ENCODE results near the gene RNLS. TPM values are rescaled to one million over a fixed set of nuclear protein-coding genes. Genes with fewer than 3 reads are reported as not detected.
A peak's percentile ranks its signal among the peaks of the same experiment; 100 is the strongest.

Gene RNLS
- total RNA-seq, 1 donor from 2014 or later, result 12.1 TPM

DNA sequence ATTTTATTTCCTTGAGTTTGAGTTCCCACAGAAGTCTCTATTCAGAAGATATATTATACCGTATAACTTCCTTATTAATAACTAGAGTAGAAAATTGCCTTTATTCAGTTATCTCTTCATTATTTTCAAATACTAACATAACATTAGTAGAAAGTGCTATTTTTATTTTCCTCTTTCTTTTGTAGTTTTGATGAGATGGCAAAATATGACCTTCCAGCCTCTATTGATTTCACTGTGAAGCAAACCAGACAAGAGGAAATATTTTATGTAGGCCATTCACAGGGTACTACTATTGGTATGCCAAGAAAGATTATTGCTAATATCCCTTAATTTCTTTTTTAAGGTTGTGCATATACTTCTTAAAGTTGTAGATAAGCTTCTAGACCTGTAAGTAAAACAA, 11.4 kb upstream of the RNLS start:
- no peak for TF ChIP-seq CTCF (IDR thresholded peaks at IDR 0.05)
- Histone ChIP-seq H3K9me3 (no peaks in the 10 kb centered on the region), H3K27ac (no peak overlapping the region), H3K27me3 (no peaks in the 10 kb centered on the region), H3K36me3 (no peaks in the 10 kb centered on the region), H3K4me3 (no peak overlapping the region), H3K4me1 (no peaks in the 10 kb centered on the region)
- intact Hi-C loops (cut with DNase I), result no loop called here
- no peak for DNase-seq (ENCODE audit: low spot score in 2 of 2)

- Histone ChIP-seq H3K27me3 (no peaks in the 10 kb centered on the region), H3K9me3 (no peaks in the 10 kb centered on the region), H3K4me3 (no peak overlapping the region), H3K36me3 (no peaks in the 10 kb centered on the region), H3K27ac (no peak overlapping the region), H3K4me1 (no peaks in the 10 kb centered on the region)
- intact Hi-C loops (cut with DNase I), result no loop called here
- DNase-seq (ENCODE audit: low spot score in 2 of 2), result no peak
- TF ChIP-seq CTCF (IDR thresholded peaks at IDR 0.05), result no peak
These were observed 9.8 kb upstream of the RNLS start for GRCh38 chr10:88592906-88593305.

DNA sequence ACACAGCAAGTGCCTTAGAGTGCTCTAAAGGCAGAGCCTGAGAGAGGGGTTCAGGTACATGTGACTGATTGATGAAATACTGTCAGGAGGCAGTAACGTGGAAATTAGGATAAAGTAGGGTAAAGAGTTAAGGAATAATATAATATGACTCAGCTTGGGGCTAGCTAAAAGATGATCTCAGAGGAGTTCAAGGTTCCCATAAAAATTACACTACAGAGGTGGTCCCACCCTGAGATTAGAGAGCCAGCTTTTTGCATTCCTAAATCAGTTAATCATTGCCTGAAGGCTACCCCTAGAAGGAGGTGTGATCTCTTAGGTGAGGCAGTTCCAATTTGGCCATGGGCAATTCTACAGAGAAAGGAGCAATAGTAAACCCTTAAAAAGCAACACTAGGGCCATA, 9.3 kb upstream of the RNLS start:
- no peaks in the 10 kb centered on the region for H3K36me3 ChIP-seq
- no peak for DNase-seq (ENCODE audit: low spot score in 2 of 2)
- no peaks in the 10 kb centered on the region for H3K27me3 ChIP-seq
- no peak overlapping the region for H3K4me3 ChIP-seq
- TF ChIP-seq CTCF (IDR thresholded peaks at IDR 0.05), result no peak
- no peaks in the 10 kb centered on the region for H3K4me1 ChIP-seq
- intact Hi-C loops (cut with DNase I), result no loop called here
- H3K27ac ChIP-seq, result no peak overlapping the region
- no peaks in the 10 kb centered on the region for H3K9me3 ChIP-seq

- Histone ChIP-seq H3K4me3 (no peak within 1 kb of the TSS), H3K4me1 (peaks cover 0 to 6% of the 10 kb centered on the region in 2 donors), H3K9me3 (no peaks in the 10 kb centered on the region), H3K36me3 (no peaks in the 10 kb centered on the region), H3K27me3 (no peaks in the 10 kb centered on the region), H3K27ac (no peak within 1 kb of the TSS)
- intact Hi-C loops (cut with DNase I), result loop anchor here (10.0 kb wide), 1 partner anchor 628 kb away; no protein-coding TSS in a partner anchor
- no peak for DNase-seq (ENCODE audit: low spot score in 2 of 2)
- TF ChIP-seq CTCF (IDR thresholded peaks at IDR 0.05), result no peak
These were observed 3.3 kb upstream of the RNLS start, which contains the start of gene LIPJ for GRCh38 chr10:88586462-88586861. Gene LIPJ, plus strand, starts transcription at chr10:88586762. Its CDS starts 3,926 bp downstream, at chr10:88590688.

GRCh38 chr10:88583584-88583957, 453 bp upstream of the RNLS start:
- no peaks in the 10 kb centered on the region for H3K36me3 ChIP-seq
- peak overlapping the region; percentile 70 to 75 for H3K4me3 ChIP-seq
- no peak for DNase-seq (ENCODE audit: low spot score in 2 of 2)
- peaks cover 0 to 6% of the 10 kb centered on the region in 2 donors for H3K4me1 ChIP-seq
- no peaks in the 10 kb centered on the region for H3K27me3 ChIP-seq
- no peak for TF ChIP-seq CTCF (IDR thresholded peaks at IDR 0.05)
- H3K27ac ChIP-seq, result peak overlapping the region; percentile 88 to 91
- no peaks in the 10 kb centered on the region for H3K9me3 ChIP-seq
- intact Hi-C loops (cut with DNase I), result loop anchor here (10.0 kb wide), 1 partner anchor 631 kb away; no protein-coding TSS in a partner anchor

GRCh38 chr10:88582411-88582805, 710 bp downstream of the RNLS start:
- TF ChIP-seq CTCF (IDR thresholded peaks at IDR 0.05), result no peak
- Histone ChIP-seq H3K4me1 (peaks cover 0 to 6% of the 10 kb centered on the region in 2 donors), H3K27me3 (no peaks in the 10 kb centered on the region), H3K4me3 (peak overlapping the region; percentile 70 to 75), H3K9me3 (no peaks in the 10 kb centered on the region), H3K36me3 (no peaks in the 10 kb centered on the region), H3K27ac (peak overlapping the region; percentile 88 to 91)
- no peak for DNase-seq (ENCODE audit: low spot score in 2 of 2)
- intact Hi-C loops (cut with DNase I), result loop anchor here (10.0 kb wide), 1 partner anchor 632 kb away; no protein-coding TSS in a partner anchor

All from ascending aorta (tissue), 2 donors.